Panc1 (cell line): ENCODE results near the gene NBEAL2. TPM values are rescaled to one million over a fixed set of nuclear protein-coding genes. Genes with fewer than 3 reads are reported as not detected.

Experiments used
- ATAC-seq: fragments of 200-7000 bp; cut with Tn5 transposase; 2 replicates; pipeline ENCODE4 v1.9.1; 2020; ENCODE audit warnings: mild to moderate bottlenecking, moderate library complexity
- BruUV-seq: library from RNA; stranded (reverse); fragments of 400-500 nt; replicated peaks from 2 replicates; lab custom pipeline; 2021; lab: Mats Ljungman, UMichigan
- CTCF ChIA-PET: fragments of 300-600 bp; sonication (Branson Sonifier 250); formaldehyde crosslinking; loops from one replicate; lab custom pipeline; 2022; ENCODE audit warnings: antibody characterized with exemption; lab: Charles Lee
- POLR2A ChIA-PET: fragments of 300-600 bp; sonication (Branson Sonifier 250); formaldehyde crosslinking; loops from one replicate; lab custom pipeline; 2022; ENCODE audit warnings: antibody characterized with exemption; lab: Charles Lee
- DNase-seq: peaks from one replicate; pipeline ENCODE4 v3.0.0-alpha.2; 2010; ENCODE audit warnings: low read depth, low spot score
- H3K27ac ChIP-seq: 2 replicates; pipeline ENCODE4 v1.5.1; 2011; ENCODE audit warnings: mild to moderate bottlenecking, low read length, inconsistent platforms
- H3K27me3 ChIP-seq: fragments of 200-500 bp; sonication (Bioruptor generic); 2 replicates; pipeline ENCODE4 v1.6.0; 2014; ENCODE audit warnings: low read length, inconsistent platforms; ENCODE audit not compliant: control insufficient read depth, insufficient read depth
- H3K36me3 ChIP-seq: fragments of 200-500 bp; sonication (Bioruptor generic); 2 replicates; pipeline ENCODE4 v1.5.1; 2014; ENCODE audit warnings: inconsistent platforms, mild to moderate bottlenecking, low read length, moderate library complexity; ENCODE audit not compliant: control insufficient read depth, insufficient read depth
- H3K4me1 ChIP-seq: 2 replicates; pipeline ENCODE4 v1.5.1; 2011; ENCODE audit warnings: inconsistent platforms, mild to moderate bottlenecking, low read length, moderate library complexity; ENCODE audit not compliant: control insufficient read depth, insufficient read depth
- H3K4me3 ChIP-seq, 2 experiments: 2 replicates each; pipeline ENCODE4 v1.5.1; 2011 to 2012; ENCODE audit warnings: low read depth in 2 of 2, low read length in 2 of 2, mild to moderate bottlenecking in 2 of 2, inconsistent platforms in 1 of 2, moderate library complexity in 1 of 2
- H3K9me3 ChIP-seq: fragments of 200-500 bp; sonication (Bioruptor generic); 2 replicates; pipeline ENCODE4 v1.5.1; 2014; ENCODE audit warnings: low read depth, mild to moderate bottlenecking, inconsistent platforms, low read length, moderate library complexity; ENCODE audit not compliant: control insufficient read depth, insufficient read depth
- POLR2AphosphoS5 ChIP-seq: IDR thresholded peaks from 2 replicates; pipeline ENCODE4 v1.6.1; 2012; ENCODE audit warnings: mild to moderate bottlenecking, low read depth, low read length, moderate library complexity
- REST ChIP-seq, 2 experiments: IDR thresholded peaks; 2 replicates each; pipeline ENCODE4 v1.6.1; 2011 to 2012; ENCODE audit warnings: low read depth in 2 of 2, control low read depth in 1 of 2, low read length in 1 of 2, mild to moderate bottlenecking in 1 of 2, moderate library complexity in 1 of 2; ENCODE audit not compliant: insufficient read depth in 1 of 2
- SIN3A ChIP-seq: IDR thresholded peaks from 2 replicates; pipeline ENCODE4 v1.6.1; 2012; ENCODE audit warnings: low read depth, mild to moderate bottlenecking, low read length, moderate library complexity, borderline replicate concordance; ENCODE audit not compliant: insufficient read depth
- TCF7L2 ChIP-seq: IDR thresholded peaks from 2 replicates; pipeline ENCODE4 v1.6.1; 2011; ENCODE audit warnings: mild to moderate bottlenecking, low read depth, low read length, inconsistent platforms
- in situ Hi-C: cut with HindIII; loops from 2 replicates; pipeline ENCODE4 v1.10.0; 2016; ENCODE audit warnings: low sequenced_read_pairs, low pct_unique_long_range_greater_than_20kb
- intact Hi-C: fragments of 100-400 bp; cut with micrococcal nuclease; formaldehyde crosslinking; loops from one replicate; pipeline ENCODE4 v1.10.0; 2022; ENCODE audit not compliant: unreplicated experiment
- total RNA-seq: library from RNA; stranded (reverse); gene quantifications from one replicate; pipeline ENCODE4 v1.2.1, GENCODE V29; 2021; ENCODE audit not compliant: unreplicated experiment
- TF ChIP-seq, protein P1 (sequence below): fragments of 450-650 bp; IDR thresholded peaks from 2 replicates; pipeline ENCODE4 v1.5.1; 2017; ENCODE audit warnings: mild to moderate bottlenecking

NBEAL2 gene
- total RNA-seq, 1 experiment from 2014 or later = 38.8 TPM

DNA sequence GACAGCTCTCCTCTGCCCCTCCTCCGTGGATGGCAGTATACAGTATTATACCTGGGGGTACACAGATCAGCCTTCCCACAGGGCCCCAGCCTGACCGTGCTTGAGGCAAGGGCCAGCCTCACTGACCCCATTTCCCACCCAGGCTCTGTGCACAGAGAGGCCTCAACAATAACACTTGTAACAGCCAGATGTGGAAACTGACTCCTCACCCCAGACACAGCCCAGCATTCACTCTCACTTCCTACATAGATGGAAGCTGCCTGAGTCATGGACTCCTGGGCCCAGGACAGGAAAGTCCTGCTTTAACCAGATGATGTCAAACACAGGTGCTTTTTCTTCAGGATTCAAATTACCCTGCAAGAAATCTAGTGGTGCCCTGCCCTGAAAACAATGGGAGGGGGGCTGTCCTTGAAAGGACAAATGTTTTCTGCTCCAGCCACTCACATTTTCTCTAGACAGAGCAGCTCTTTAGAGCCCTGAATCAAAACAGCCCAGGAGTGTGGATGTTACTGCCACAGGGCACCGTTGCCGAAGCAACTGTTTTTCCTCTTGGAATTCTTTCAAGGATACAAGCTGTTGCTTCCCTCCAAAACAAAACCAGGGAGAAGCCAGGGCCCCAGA, 19.3 kb upstream of the NBEAL2 start:
- in situ Hi-C loops = no loop called here
- Histone ChIP-seq H3K4me3 (no peak overlapping the region), H3K4me1 (peaks cover 4% of the 10 kb centered on the region), H3K27me3 (no peaks in the 10 kb centered on the region), H3K27ac (no peak overlapping the region), H3K36me3 (no peaks in the 10 kb centered on the region), H3K9me3 (no peaks in the 10 kb centered on the region)
- intact Hi-C loops = no loop called here
- ATAC-seq (no peak), DNase-seq (no peak)
- BruUV-seq = no TSS peak
- TF ChIP-seq SIN3A (no peak), TCF7L2 (no peak), POLR2AphosphoS5 (no peak), REST (IDR thresholded peaks at IDR 0.05; ENCODE audit: insufficient read depth in 1 of 2, low read depth in 2 of 2, low read length in 1 of 2) (no peak)
- TF ChIP-seq, protein P1, sequence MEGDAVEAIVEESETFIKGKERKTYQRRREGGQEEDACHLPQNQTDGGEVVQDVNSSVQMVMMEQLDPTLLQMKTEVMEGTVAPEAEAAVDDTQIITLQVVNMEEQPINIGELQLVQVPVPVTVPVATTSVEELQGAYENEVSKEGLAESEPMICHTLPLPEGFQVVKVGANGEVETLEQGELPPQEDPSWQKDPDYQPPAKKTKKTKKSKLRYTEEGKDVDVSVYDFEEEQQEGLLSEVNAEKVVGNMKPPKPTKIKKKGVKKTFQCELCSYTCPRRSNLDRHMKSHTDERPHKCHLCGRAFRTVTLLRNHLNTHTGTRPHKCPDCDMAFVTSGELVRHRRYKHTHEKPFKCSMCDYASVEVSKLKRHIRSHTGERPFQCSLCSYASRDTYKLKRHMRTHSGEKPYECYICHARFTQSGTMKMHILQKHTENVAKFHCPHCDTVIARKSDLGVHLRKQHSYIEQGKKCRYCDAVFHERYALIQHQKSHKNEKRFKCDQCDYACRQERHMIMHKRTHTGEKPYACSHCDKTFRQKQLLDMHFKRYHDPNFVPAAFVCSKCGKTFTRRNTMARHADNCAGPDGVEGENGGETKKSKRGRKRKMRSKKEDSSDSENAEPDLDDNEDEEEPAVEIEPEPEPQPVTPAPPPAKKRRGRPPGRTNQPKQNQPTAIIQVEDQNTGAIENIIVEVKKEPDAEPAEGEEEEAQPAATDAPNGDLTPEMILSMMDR = no peak
- POLR2A ChIA-PET = interaction anchor here (0.7 kb wide), 1 partner anchor 322 kb away, joined by 5 read pairs; no protein-coding TSS in a partner anchor
- CTCF ChIA-PET = no interaction called here

DNA sequence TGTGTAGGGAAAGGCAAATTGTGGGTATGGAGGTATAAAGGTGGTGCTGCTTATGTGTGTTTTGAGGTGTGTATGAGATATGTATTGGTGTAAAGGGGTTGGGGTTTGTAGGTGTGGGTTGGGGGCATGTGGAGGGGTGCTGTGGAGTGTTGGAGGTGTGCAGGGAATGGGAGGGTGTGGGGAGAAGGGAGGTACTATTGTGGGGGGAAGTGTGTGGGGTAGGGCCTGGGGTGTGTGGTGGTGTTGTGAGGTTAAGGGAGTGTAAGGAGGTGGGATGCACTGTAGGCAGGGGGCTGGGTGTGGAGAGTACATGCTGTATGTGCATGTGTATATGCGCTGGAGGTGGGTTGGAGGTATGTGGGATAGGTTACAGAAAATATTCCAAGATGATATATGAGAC, 18.6 kb upstream of the NBEAL2 start:
- peaks cover 4% of the 10 kb centered on the region for H3K4me1 ChIP-seq
- in situ Hi-C loops (no loop called here), intact Hi-C loops (no loop called here)
- H3K27me3 ChIP-seq = no peaks in the 10 kb centered on the region
- no peaks in the 10 kb centered on the region for H3K36me3 ChIP-seq
- POLR2A ChIA-PET = interaction anchor here (0.7 kb wide), 1 partner anchor 321 kb away, joined by 5 read pairs; no protein-coding TSS in a partner anchor
- BruUV-seq = no TSS peak
- ATAC-seq (no peak), DNase-seq (no peak)
- no peak overlapping the region for H3K27ac ChIP-seq
- no peaks in the 10 kb centered on the region for H3K9me3 ChIP-seq
- TF ChIP-seq POLR2AphosphoS5 (no peak), REST (IDR thresholded peaks at IDR 0.05; ENCODE audit: insufficient read depth in 1 of 2, low read depth in 2 of 2, low read length in 1 of 2) (no peak), TCF7L2 (no peak), SIN3A (no peak)
- TF ChIP-seq, protein P1 = no peak
- CTCF ChIA-PET = no interaction called here
- H3K4me3 ChIP-seq = no peak overlapping the region
